CD4-positive, alpha-beta T cell (primary cell): ENCODE results near the gene RBBP7. TPM values are rescaled to one million over a fixed set of nuclear protein-coding genes. Genes with fewer than 3 reads are reported as not detected.

ENCODE experiments used
- ATAC-seq: fragments of 200-7000 bp; cut with Tn5 transposase; one replicate; pipeline ENCODE4 v1.10.0; 2022; ENCODE audit warnings: mild to moderate bottlenecking; ENCODE audit not compliant: poor library complexity
- CTCF ChIA-PET: fragments of 350-600 bp; sonication (Branson Sonifier 250); formaldehyde crosslinking; loops from one replicate; lab custom pipeline; 2021; ENCODE audit warnings: antibody characterized with exemption, inconsistent platforms; lab: Charles Lee
- POLR2A ChIA-PET: fragments of 350-600 bp; sonication (Branson Sonifier 250); formaldehyde crosslinking; loops from one replicate; lab custom pipeline; 2021; ENCODE audit warnings: antibody characterized with exemption, inconsistent platforms; lab: Charles Lee
- DNase-seq, 14 experiments: peaks; one replicate each; pipeline ENCODE4 v3.0.0-alpha.2; 2013 to 2020; ENCODE audit warnings: mixed read lengths in 2 of 14
- H3K27ac ChIP-seq, 2 donors: one replicate each; pipeline versions ENCODE4 v1.5.1 to v1.7.0; 2013; ENCODE audit warnings: low read length in 2 of 2, low read depth in 1 of 2, mild to moderate bottlenecking in 1 of 2
- H3K27me3 ChIP-seq, 2 experiments: 1 replicate in 1 of 2; 2 replicates in 1 of 2; pipeline versions ENCODE4 v1.6.1 to v1.7.0; 2013; ENCODE audit warnings: low read length in 2 of 2, control low read depth in 1 of 2, mild to moderate bottlenecking in 1 of 2, moderate library complexity in 1 of 2; ENCODE audit not compliant: insufficient read depth in 2 of 2, control insufficient read depth in 1 of 2
- H3K36me3 ChIP-seq: one replicate; pipeline ENCODE4 v1.6.1; 2013; ENCODE audit warnings: low read length, control low read depth; ENCODE audit not compliant: insufficient read depth
- H3K4me1 ChIP-seq: one replicate; pipeline ENCODE4 v1.6.1; 2013; ENCODE audit warnings: low read length, control low read depth; ENCODE audit not compliant: insufficient read depth
- H3K4me3 ChIP-seq: one replicate; pipeline ENCODE4 v1.5.1; 2013; ENCODE audit warnings: mild to moderate bottlenecking, low read length, moderate library complexity
- H3K9me3 ChIP-seq, 2 experiments: 1 replicate in 1 of 2; 2 replicates in 1 of 2; pipeline versions ENCODE4 v1.6.1 to v1.7.0; 2013; ENCODE audit warnings: low read length in 2 of 2, mild to moderate bottlenecking in 2 of 2, control low read depth in 1 of 2, moderate library complexity in 1 of 2; ENCODE audit not compliant: control insufficient read depth in 1 of 2, insufficient read depth in 1 of 2
- H3K27ac Mint-ChIP-seq: one replicate; pipeline ENCODE4 v1.8.0; 2020; ENCODE audit warnings: mixed read lengths
- H3K27me3 Mint-ChIP-seq: one replicate; pipeline ENCODE4 v1.8.0; 2021; ENCODE audit warnings: mixed read lengths
- H3K36me3 Mint-ChIP-seq: one replicate; pipeline ENCODE4 v1.8.0; 2021; ENCODE audit warnings: low read depth, mixed read lengths
- H3K4me1 Mint-ChIP-seq: one replicate; pipeline ENCODE4 v1.8.0; 2021; ENCODE audit warnings: low read depth, mixed read lengths
- H3K4me3 Mint-ChIP-seq: one replicate; pipeline ENCODE4 v1.8.0; 2020; ENCODE audit warnings: mild to moderate bottlenecking, mixed read lengths
- H3K9me3 Mint-ChIP-seq: one replicate; pipeline ENCODE4 v1.8.0; 2020; ENCODE audit warnings: mixed read lengths
- CTCF ChIP-seq: fragments of 200-600 bp; IDR thresholded peaks from one replicate; pipeline ENCODE4 v1.8.0; 2022; ENCODE audit warnings: antibody characterized with exemption, mild to moderate bottlenecking
- intact Hi-C, 2 experiments: fragments of 100-400 bp; cut with DNase I in 1 of 2; cut with micrococcal nuclease in 1 of 2; formaldehyde crosslinking; loops; one replicate each; pipeline versions ENCODE4 v1.15.1 to v1.9.0; 2023 to 2025; cut with DNase I, micrococcal nuclease
- total RNA-seq, 174 experiments: library from RNA in 2 of 174; stranded (reverse) in 2 of 174; gene quantifications; one replicate each; pipeline ENCODE4 v1.2.3 and lab custom pipeline; 2021 to 2026

RBBP7 gene
- total RNA-seq, 2 experiments from 2014 or later, result 104 to 110 TPM

GRCh38 chrX:16819634-16820033 lies 50.5 kb downstream of the RBBP7 start:
- CTCF ChIA-PET, result interaction anchor here (0.9 kb wide), 1 partner anchor 73 kb away, joined by 3 read pairs; no protein-coding TSS in a partner anchor
- peaks cover 47% of the 10 kb centered on the region for H3K36me3 Mint-ChIP-seq
- no peak overlapping the region for H3K4me3 Mint-ChIP-seq
- H3K27ac ChIP-seq, result no peak overlapping the region
- no peak overlapping the region for H3K27ac Mint-ChIP-seq
- H3K36me3 ChIP-seq, result peaks cover 29% of the 10 kb centered on the region
- intact Hi-C loops, result no loop called here
- no peaks in the 10 kb centered on the region for H3K4me1 ChIP-seq
- no peaks in the 10 kb centered on the region for H3K9me3 ChIP-seq
- ATAC-seq, result no peak
- H3K4me3 ChIP-seq, result no peak overlapping the region
- POLR2A ChIA-PET, result no interaction called here
- H3K27me3 Mint-ChIP-seq, result no peaks in the 10 kb centered on the region
- no peaks in the 10 kb centered on the region for H3K9me3 Mint-ChIP-seq
- DNase-seq, result no peak
- H3K4me1 Mint-ChIP-seq, result peaks cover 8% of the 10 kb centered on the region
- no peak for TF ChIP-seq CTCF
- H3K27me3 ChIP-seq, result no peaks in the 10 kb centered on the region

- ChIA-PET POLR2A (no interaction called here), CTCF (no interaction called here)
- H3K9me3 ChIP-seq, result no peaks in the 10 kb centered on the region
- H3K4me1 ChIP-seq, result no peaks in the 10 kb centered on the region
- ATAC-seq (no peak), DNase-seq (no peak)
- H3K9me3 Mint-ChIP-seq, result no peaks in the 10 kb centered on the region
- TF ChIP-seq CTCF, result no peak
- H3K4me3 Mint-ChIP-seq, result no peak overlapping the region
- peaks cover 8% of the 10 kb centered on the region for H3K4me1 Mint-ChIP-seq
- H3K27ac ChIP-seq, result no peak overlapping the region
- no peaks in the 10 kb centered on the region for H3K27me3 Mint-ChIP-seq
- H3K36me3 Mint-ChIP-seq, result peaks cover 27% of the 10 kb centered on the region
- intact Hi-C loops, result no loop called here
- no peaks in the 10 kb centered on the region for H3K27me3 ChIP-seq
- no peak overlapping the region for H3K27ac Mint-ChIP-seq
- H3K4me3 ChIP-seq, result no peak overlapping the region
- H3K36me3 ChIP-seq, result peaks cover 12% of the 10 kb centered on the region
Measured at GRCh38 chrX:16814597-16814996, 55.6 kb downstream of the RBBP7 start.

- ChIA-PET CTCF (no interaction called here), POLR2A (no interaction called here)
- no peaks in the 10 kb centered on the region for H3K9me3 ChIP-seq
- H3K4me3 Mint-ChIP-seq, result no peak overlapping the region
- DNase-seq, result no peak
- H3K36me3 Mint-ChIP-seq, result peaks cover 4% of the 10 kb centered on the region
- no peaks in the 10 kb centered on the region for H3K9me3 Mint-ChIP-seq
- no peaks in the 10 kb centered on the region for H3K4me1 ChIP-seq
- H3K27me3 Mint-ChIP-seq, result no peaks in the 10 kb centered on the region
- H3K27ac Mint-ChIP-seq, result no peak overlapping the region
- H3K27me3 ChIP-seq, result no peaks in the 10 kb centered on the region
- no peaks in the 10 kb centered on the region for H3K36me3 ChIP-seq
- intact Hi-C loops, result no loop called here
- no peak for ATAC-seq
- H3K4me3 ChIP-seq, result no peak overlapping the region
- TF ChIP-seq CTCF, result no peak
- H3K27ac ChIP-seq, result no peak overlapping the region
- peaks cover 22% of the 10 kb centered on the region for H3K4me1 Mint-ChIP-seq
Measured at GRCh38 chrX:16807976-16808542, 62.1 kb downstream of the RBBP7 start.
